ENCODE measurements around the gene PRPF4.

The PRPF4 gene

GRCh38 chr9:113313261-113313660 is 37.8 kb downstream of the PRPF4 start:
- DNase-seq (no peak), ATAC-seq (no peak)
- H3K27me3 Mint-ChIP-seq, result no peaks in the 10 kb centered on the region
- H3K4me3 Mint-ChIP-seq, result no peak overlapping the region
- no peaks in the 10 kb centered on the region for H3K9me3 Mint-ChIP-seq
- no peaks in the 10 kb centered on the region for H3K36me3 Mint-ChIP-seq (ENCODE audit: low read depth)
- no peak overlapping the region for H3K27ac Mint-ChIP-seq
- no peaks in the 10 kb centered on the region for H3K4me1 Mint-ChIP-seq

- ATAC-seq (no peak), DNase-seq (no peak)
- peak overlapping the region; percentile 6 for H3K27ac Mint-ChIP-seq
- H3K9me3 Mint-ChIP-seq, result no peaks in the 10 kb centered on the region
- H3K36me3 Mint-ChIP-seq (ENCODE audit: low read depth), result no peaks in the 10 kb centered on the region
- no peaks in the 10 kb centered on the region for H3K4me1 Mint-ChIP-seq
- no peaks in the 10 kb centered on the region for H3K27me3 Mint-ChIP-seq
- H3K4me3 Mint-ChIP-seq, result no peak overlapping the region
These were observed 39.8 kb downstream of the PRPF4 start for GRCh38 chr9:113315231-113315630.

- Mint-ChIP-seq H3K27ac (no peak overlapping the region), H3K36me3 (ENCODE audit: low read depth) (no peaks in the 10 kb centered on the region), H3K9me3 (no peaks in the 10 kb centered on the region), H3K27me3 (no peaks in the 10 kb centered on the region), H3K4me1 (no peaks in the 10 kb centered on the region), H3K4me3 (no peak overlapping the region)
- ATAC-seq, result no peak
- no peak for DNase-seq
These were observed 40.6 kb downstream of the PRPF4 start for GRCh38 chr9:113316030-113316429.

DNA sequence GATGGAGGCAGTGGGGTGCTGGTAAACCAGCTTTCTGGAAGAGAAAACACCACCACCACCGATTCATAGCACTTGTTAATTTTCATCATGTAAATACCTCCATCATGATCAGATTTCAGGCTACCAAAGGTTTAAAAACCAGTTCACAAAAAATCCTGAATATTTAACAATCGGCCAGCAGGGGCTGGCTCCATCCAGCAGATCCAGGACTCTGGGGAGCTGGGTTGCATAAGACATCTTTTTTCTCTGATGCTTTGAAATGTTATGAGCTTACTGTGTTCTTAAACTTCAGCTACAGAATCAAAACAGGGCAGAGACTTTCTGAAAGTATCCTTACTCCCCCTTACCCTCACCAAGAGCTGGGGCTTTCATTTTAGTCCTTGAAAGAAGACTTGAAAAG is 42.3 kb downstream of the PRPF4 start:
- DNase-seq (no peak), ATAC-seq (no peak)
- Mint-ChIP-seq H3K9me3 (no peaks in the 10 kb centered on the region), H3K36me3 (ENCODE audit: low read depth) (no peaks in the 10 kb centered on the region), H3K27ac (no peak overlapping the region), H3K4me3 (no peak overlapping the region), H3K4me1 (no peaks in the 10 kb centered on the region), H3K27me3 (no peaks in the 10 kb centered on the region)

DNA sequence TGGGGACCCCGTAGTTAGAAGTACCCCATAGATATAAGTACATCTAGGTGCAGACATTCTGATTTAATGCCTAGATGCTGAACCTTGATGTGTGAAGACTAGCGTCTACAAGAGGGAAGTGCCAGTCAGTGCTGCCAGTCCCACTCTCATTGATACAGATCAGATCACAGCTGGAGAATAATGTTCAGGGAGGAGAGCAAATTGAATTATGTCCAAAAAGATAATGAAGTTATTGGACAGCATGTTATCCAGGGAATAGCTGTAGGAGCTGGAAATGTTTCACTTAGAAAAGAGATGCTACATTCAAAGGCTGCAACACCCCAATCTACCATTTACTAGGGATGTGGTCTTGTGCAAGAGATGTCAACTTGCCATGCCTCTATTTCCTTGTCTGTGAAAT is 43.6 kb downstream of the PRPF4 start:
- Mint-ChIP-seq H3K27ac (no peak overlapping the region), H3K4me3 (no peak overlapping the region), H3K27me3 (no peaks in the 10 kb centered on the region), H3K36me3 (ENCODE audit: low read depth) (no peaks in the 10 kb centered on the region), H3K9me3 (no peaks in the 10 kb centered on the region), H3K4me1 (no peaks in the 10 kb centered on the region)
- no peak for ATAC-seq
- no peak for DNase-seq

DNA sequence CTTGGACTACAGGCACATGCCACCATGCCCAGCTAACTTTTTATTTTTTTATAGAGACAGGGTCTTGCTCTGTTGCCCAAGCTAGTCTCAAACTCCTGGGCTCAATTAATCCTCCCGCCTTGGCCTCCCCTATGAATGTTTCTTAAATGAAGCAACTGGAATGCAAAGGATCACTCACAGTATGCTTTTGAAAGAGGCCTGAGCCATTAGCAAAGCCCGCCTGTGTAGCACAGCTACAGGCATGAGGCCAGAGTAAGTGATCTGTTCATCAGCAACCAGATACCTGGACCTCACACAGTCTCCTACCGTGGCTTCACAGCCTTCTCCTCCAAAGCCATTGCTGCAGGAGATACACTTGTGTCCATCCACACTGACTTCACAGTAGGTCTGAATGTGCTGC is 44.6 kb downstream of the PRPF4 start:
- ATAC-seq, result no peak
- no peaks in the 10 kb centered on the region for H3K9me3 Mint-ChIP-seq
- no peaks in the 10 kb centered on the region for H3K4me1 Mint-ChIP-seq
- no peaks in the 10 kb centered on the region for H3K27me3 Mint-ChIP-seq
- H3K4me3 Mint-ChIP-seq, result no peak overlapping the region
- DNase-seq, result no peak
- H3K27ac Mint-ChIP-seq, result no peak overlapping the region
- no peaks in the 10 kb centered on the region for H3K36me3 Mint-ChIP-seq (ENCODE audit: low read depth)

DNA sequence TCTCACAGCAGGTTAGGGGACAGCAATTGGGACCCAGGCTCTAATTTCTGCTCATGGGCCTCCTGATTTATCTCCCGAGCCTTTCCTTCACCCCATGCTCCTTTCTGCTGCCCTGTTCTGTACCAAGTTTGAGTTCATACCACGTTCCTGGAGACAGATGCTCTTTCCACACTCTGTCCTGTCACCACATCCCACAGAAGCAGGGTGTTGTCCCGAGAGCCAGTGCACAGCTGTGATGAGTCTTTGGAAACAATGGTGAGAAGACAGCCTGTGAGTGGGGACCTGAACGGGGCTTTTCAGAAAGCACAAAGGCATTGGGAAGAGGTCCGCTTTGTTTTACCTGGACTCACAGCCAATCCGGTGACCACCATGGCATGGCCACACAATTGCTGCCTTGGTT is 47.2 kb downstream of the PRPF4 start:
- H3K27ac Mint-ChIP-seq, result no peak overlapping the region
- H3K27me3 Mint-ChIP-seq, result no peaks in the 10 kb centered on the region
- no peak overlapping the region for H3K4me3 Mint-ChIP-seq
- ATAC-seq, result no peak
- no peak for DNase-seq
- H3K9me3 Mint-ChIP-seq, result no peaks in the 10 kb centered on the region
- no peaks in the 10 kb centered on the region for H3K36me3 Mint-ChIP-seq (ENCODE audit: low read depth)
- H3K4me1 Mint-ChIP-seq, result no peaks in the 10 kb centered on the region

DNA sequence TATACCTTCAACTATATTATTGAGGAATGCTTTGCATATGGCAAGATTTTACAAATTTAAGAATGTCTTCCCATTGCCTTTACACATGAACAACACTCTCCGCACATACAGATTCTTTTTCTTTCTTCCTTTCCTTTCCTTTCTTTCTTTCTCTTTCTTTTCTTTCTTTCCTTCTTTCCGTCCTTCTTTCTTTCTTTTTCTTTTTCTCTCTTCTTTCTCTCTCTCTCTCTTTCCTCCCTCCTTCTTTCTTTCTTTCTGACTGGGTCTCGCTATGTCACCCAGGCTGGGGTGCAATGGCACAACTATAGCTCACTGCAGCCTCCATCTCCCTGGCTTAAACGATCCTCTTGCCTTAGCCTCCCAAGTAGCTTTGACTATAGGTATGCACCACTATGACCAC is 50.8 kb downstream of the PRPF4 start:
- no peaks in the 10 kb centered on the region for H3K27me3 Mint-ChIP-seq
- DNase-seq (no peak), ATAC-seq (no peak)
- no peak overlapping the region for H3K4me3 Mint-ChIP-seq
- H3K4me1 Mint-ChIP-seq, result no peaks in the 10 kb centered on the region
- H3K9me3 Mint-ChIP-seq, result no peaks in the 10 kb centered on the region
- H3K27ac Mint-ChIP-seq, result no peak overlapping the region
- H3K36me3 Mint-ChIP-seq (ENCODE audit: low read depth), result no peaks in the 10 kb centered on the region

GRCh38 chr9:113328045-113328782 is 52.8 kb downstream of the PRPF4 start:
- Mint-ChIP-seq H3K9me3 (no peaks in the 10 kb centered on the region), H3K27me3 (no peaks in the 10 kb centered on the region), H3K27ac (no peak overlapping the region), H3K4me1 (no peaks in the 10 kb centered on the region), H3K4me3 (no peak overlapping the region), H3K36me3 (ENCODE audit: low read depth) (no peaks in the 10 kb centered on the region)
- no peak for ATAC-seq
- DNase-seq, result no peak

GRCh38 chr9:113331780-113332179 is 56.3 kb downstream of the PRPF4 start:
- no peak overlapping the region for H3K4me3 Mint-ChIP-seq
- no peaks in the 10 kb centered on the region for H3K9me3 Mint-ChIP-seq

DNA sequence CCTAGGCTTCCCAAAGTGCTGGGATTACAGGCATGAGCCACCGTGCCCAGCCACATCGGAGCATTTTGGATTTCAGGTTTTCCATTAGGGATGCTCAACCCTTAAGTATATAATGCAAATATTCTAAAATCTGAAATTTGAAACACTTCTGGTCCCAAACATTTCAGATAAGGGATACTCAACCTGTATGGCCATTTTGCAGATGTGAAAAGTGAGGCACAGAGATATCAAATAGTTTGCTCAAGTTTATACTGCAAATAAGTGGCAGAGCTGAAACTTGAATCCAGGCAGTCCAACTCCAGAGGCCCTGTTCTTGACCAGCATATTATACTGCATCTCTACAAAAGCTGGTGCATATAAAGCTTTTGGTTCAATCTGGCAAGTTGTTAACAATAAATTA is 62.3 kb downstream of the PRPF4 start:
- H3K4me1 Mint-ChIP-seq, result peaks cover 28% of the 10 kb centered on the region
- H3K27ac Mint-ChIP-seq, result no peak overlapping the region
- DNase-seq (no peak), ATAC-seq (no peak)
- no peaks in the 10 kb centered on the region for H3K9me3 Mint-ChIP-seq
- H3K27me3 Mint-ChIP-seq, result no peaks in the 10 kb centered on the region
- no peaks in the 10 kb centered on the region for H3K36me3 Mint-ChIP-seq (ENCODE audit: low read depth)
- no peak overlapping the region for H3K4me3 Mint-ChIP-seq

More at GRCh38 chr9:113331780-113332179, 56.3 kb downstream of the PRPF4 start:
- no peaks in the 10 kb centered on the region for H3K36me3 Mint-ChIP-seq (ENCODE audit: low read depth)
- no peaks in the 10 kb centered on the region for H3K27me3 Mint-ChIP-seq
- ATAC-seq (no peak), DNase-seq (no peak)
- no peak overlapping the region for H3K27ac Mint-ChIP-seq
- no peaks in the 10 kb centered on the region for H3K4me1 Mint-ChIP-seq

- H3K27ac Mint-ChIP-seq, result peak within 1 kb of the TSS; percentile 53
- H3K27me3 Mint-ChIP-seq, result no peaks in the 10 kb centered on the region
- DNase-seq, result peak; percentile 89
- peaks cover 35% of the 10 kb centered on the region for H3K4me1 Mint-ChIP-seq
- H3K4me3 Mint-ChIP-seq, result peak within 1 kb of the TSS; percentile 86
- H3K9me3 Mint-ChIP-seq, result no peaks in the 10 kb centered on the region
- no peaks in the 10 kb centered on the region for H3K36me3 Mint-ChIP-seq (ENCODE audit: low read depth)
- ATAC-seq, result peak; percentile 94
These were observed 64.7 kb downstream of the PRPF4 start, which contains the start of gene WDR31 for GRCh38 chr9:113340011-113340699. Gene WDR31, minus strand, starts transcription at chr9:113340275. Its CDS starts 8,253 bp downstream, at chr9:113332022.

DNA sequence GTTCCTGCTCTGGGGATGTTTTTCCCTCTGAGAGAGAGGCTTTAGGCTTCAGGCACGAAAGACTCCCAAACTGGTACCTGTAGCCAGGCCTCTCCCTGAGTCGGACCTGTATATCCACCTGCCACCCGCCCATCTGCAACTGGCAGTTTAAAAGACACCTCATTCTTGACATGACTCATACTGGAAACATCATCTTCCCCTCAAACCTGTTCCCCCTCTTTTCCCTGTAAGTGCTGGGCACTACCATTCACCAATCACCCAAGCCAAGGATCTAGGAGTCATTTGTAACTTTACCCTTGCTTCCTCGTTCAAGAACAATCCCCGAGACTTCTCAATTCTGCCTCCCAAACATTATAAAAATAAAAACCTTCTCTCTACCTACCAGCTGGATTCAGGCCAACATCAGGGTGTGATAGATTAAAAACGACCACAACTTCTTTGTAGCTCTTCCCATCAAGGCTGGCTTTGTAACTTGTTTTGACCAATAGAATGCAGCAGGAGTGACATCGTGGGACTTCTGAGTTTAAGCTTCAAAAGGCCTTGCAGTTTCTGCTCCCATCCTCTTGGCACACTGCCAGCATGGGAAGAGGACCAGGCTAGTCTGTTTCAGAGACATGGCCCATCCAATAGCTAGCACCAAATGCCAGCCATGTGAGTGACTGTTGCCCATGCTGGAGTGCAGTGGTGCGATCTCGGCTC is 66.4 kb downstream of the PRPF4 start:
- Mint-ChIP-seq H3K27ac (peak overlapping the region; percentile 37), H3K27me3 (no peaks in the 10 kb centered on the region), H3K36me3 (ENCODE audit: low read depth) (no peaks in the 10 kb centered on the region), H3K4me3 (peak overlapping the region; percentile 86), H3K4me1 (peaks cover 47% of the 10 kb centered on the region), H3K9me3 (no peaks in the 10 kb centered on the region)
- no peak for ATAC-seq
- no peak for DNase-seq

Measured in activated naive CD8-positive, alpha-beta T cell treated with anti-CD3 and anti-CD28 coated beads, Interleukin-2, amount 50 U/mL, for 24 hours (primary cell).